Transverse colon (tissue), 4 donors: ENCODE data around the gene CYBB. TPM values are rescaled to one million over a fixed set of nuclear protein-coding genes. Genes with fewer than 3 reads are reported as not detected.

Experiments used
- DNase-seq: peaks from one replicate; pipeline ENCODE4 v3.0.0-alpha.2; 2019
- H3K27ac ChIP-seq, 4 donors: fragments of 200-600 bp; sonication (generic); 2 replicates each; pipeline ENCODE4 v1.5.1; 2016 to 2018; ENCODE audit warnings: inconsistent platforms in 4 of 4
- H3K27me3 ChIP-seq: fragments of 200-600 bp; sonication (generic); 2 replicates; pipeline ENCODE4 v1.5.1; 2017; ENCODE audit warnings: inconsistent platforms
- H3K36me3 ChIP-seq, 4 donors: fragments of 200-600 bp; sonication (generic); 2 replicates each; pipeline ENCODE4 v1.5.1; 2017 to 2019; ENCODE audit warnings: inconsistent platforms in 4 of 4
- H3K4me1 ChIP-seq, 4 donors: fragments of 200-600 bp; sonication (generic); 2 replicates each; pipeline ENCODE4 v1.5.1; 2017 to 2020; ENCODE audit warnings: inconsistent platforms in 4 of 4
- H3K4me3 ChIP-seq, 4 donors: fragments of 200-600 bp; sonication (generic); 1 replicate in 1 of 4; 2 replicates in 3 of 4; pipeline versions ENCODE4 v1.5.1 to v1.6.1; 2017 to 2019; ENCODE audit warnings: inconsistent platforms in 4 of 4
- H3K9me3 ChIP-seq, 2 donors: fragments of 200-600 bp; sonication (generic); 2 replicates each; pipeline ENCODE4 v1.5.1; 2017 to 2019; ENCODE audit warnings: inconsistent platforms in 2 of 2
- CTCF ChIP-seq, 5 experiments: fragments of 200-600 bp in 3 of 5; fragments of 450-650 bp in 2 of 5; sonication (generic) in 3 of 5; IDR thresholded peaks; 1 replicate in 2 of 5; 2 replicates in 3 of 5; pipeline ENCODE4 v1.5.1; 2016 to 2017; ENCODE audit warnings: antibody characterized with exemption in 5 of 5, inconsistent platforms in 3 of 5, mild to moderate bottlenecking in 2 of 5, moderate library complexity in 1 of 5
- EP300 ChIP-seq: sonication (generic); formaldehyde crosslinking; IDR thresholded peaks from one replicate; pipeline ENCODE4 v1.6.1; 2017; ENCODE audit warnings: antibody characterized with exemption, low read depth
- POLR2A ChIP-seq: fragments of 450-650 bp; IDR thresholded peaks from one replicate; pipeline ENCODE4 v1.6.1; 2016; ENCODE audit warnings: antibody characterized with exemption, mild to moderate bottlenecking, moderate library complexity
- POLR2AphosphoS5 ChIP-seq, 3 donors: sonication (generic); formaldehyde crosslinking; IDR thresholded peaks; one replicate each; pipeline ENCODE4 v1.6.1; 2016; ENCODE audit warnings: antibody characterized with exemption in 3 of 3
- WGBS, 2 donors: methylation state at CpG; one replicate each; pipeline ENCODE4 v1.1.5; 2018; ENCODE audit warnings: low coverage in 1 of 2; 5-methylcytosine and 5-hydroxymethylcytosine counted together
- in situ Hi-C, 4 donors: fragments of 200-750 bp; cut with MboI; loops; one replicate each; pipeline versions ENCODE4 v1.15.0 to v1.15.1; 2017; ENCODE audit warnings: low sequenced_read_pairs in 3 of 4, low pct_ligation_motif_present in 1 of 4, low pct_unique_long_range_greater_than_20kb in 1 of 4
- intact Hi-C: fragments of 100-400 bp; cut with DNase I; formaldehyde crosslinking; loops from one replicate; pipeline ENCODE4 v1.15.1; 2023; ENCODE audit warnings: low total_unique reads
- total RNA-seq, 4 donors: library from RNA; depleted of rRNA; stranded (reverse); fragments of >200 nt; gene quantifications; one replicate each; pipeline ENCODE4 v1.1.0, GENCODE V29; 2016

The CYBB gene
- total RNA-seq, 4 donors from 2014 or later: 3.8 to 21.7 (median 14.9) TPM

DNA sequence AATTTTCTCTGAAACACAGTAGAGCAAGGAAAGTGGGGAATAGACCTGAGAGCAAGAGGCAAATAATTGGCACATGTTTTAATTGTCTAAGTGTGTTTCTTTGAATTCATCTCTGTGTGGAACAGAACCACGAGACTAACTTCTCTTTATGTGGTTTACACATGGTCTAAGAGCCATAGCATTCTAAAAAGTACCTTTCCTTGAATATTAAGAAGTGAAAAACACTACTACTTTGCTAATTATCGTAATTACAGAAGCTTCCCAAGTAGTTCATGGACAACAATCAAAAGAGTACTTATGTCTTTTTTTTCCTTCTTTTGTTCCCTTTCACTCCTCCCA lies 2.9 kb upstream of the CYBB start:
- no peak for DNase-seq
- Histone ChIP-seq H3K4me3 (no peak overlapping the region), H3K9me3 (no peaks in the 10 kb centered on the region), H3K4me1 (no peaks in the 10 kb centered on the region), H3K27ac (no peak overlapping the region), H3K36me3 (no peaks in the 10 kb centered on the region), H3K27me3 (no peaks in the 10 kb centered on the region)
- intact Hi-C loops: no loop called here
- no peak for TF ChIP-seq POLR2AphosphoS5 (IDR thresholded peaks at IDR 0.05)
- no peak for TF ChIP-seq CTCF (IDR thresholded peaks at IDR 0.05)
- no peak for TF ChIP-seq EP300
- TF ChIP-seq POLR2A: no peak
- 45 to 100% methylated on average over 2 of the region's 2 CpGs for WGBS, 2 donors
- in situ Hi-C loops: no loop called here

GRCh38 chrX:37781081-37781480 lies 1.2 kb downstream of the CYBB start:
- Histone ChIP-seq H3K9me3 (no peaks in the 10 kb centered on the region), H3K4me3 (no peak overlapping the region), H3K27me3 (no peaks in the 10 kb centered on the region), H3K27ac (peak overlapping the region in 2 of 4 donors; percentile 34 to 50), H3K4me1 (no peaks in the 10 kb centered on the region), H3K36me3 (no peaks in the 10 kb centered on the region)
- 62 to 78% methylated on average over 4 of the region's 4 CpGs for WGBS, 2 donors
- in situ Hi-C loops (no loop called here), intact Hi-C loops (no loop called here)
- TF ChIP-seq CTCF (IDR thresholded peaks at IDR 0.05) (no peak), POLR2A (no peak), POLR2AphosphoS5 (IDR thresholded peaks at IDR 0.05) (no peak), EP300 (no peak)
- no peak for DNase-seq

- no peaks in the 10 kb centered on the region for H3K36me3 ChIP-seq
- TF ChIP-seq POLR2AphosphoS5 (IDR thresholded peaks at IDR 0.05) (no peak), CTCF (IDR thresholded peaks at IDR 0.05) (no peak), POLR2A (no peak), EP300 (no peak)
- no peaks in the 10 kb centered on the region for H3K4me1 ChIP-seq
- in situ Hi-C loops: no loop called here
- intact Hi-C loops: no loop called here
- no peak overlapping the region for H3K4me3 ChIP-seq
- no peaks in the 10 kb centered on the region for H3K27me3 ChIP-seq
- no peak for DNase-seq
- peak overlapping the region in 2 of 4 donors; percentile 34 to 50 for H3K27ac ChIP-seq
- H3K9me3 ChIP-seq: no peaks in the 10 kb centered on the region
- 48% methylated on average over 3 of the region's 3 CpGs; no CpG with 5 or more reads in 1 of the 2 donors for WGBS, 2 donors
Observed at GRCh38 chrX:37781814-37782213, 2.0 kb downstream of the CYBB start.

GRCh38 chrX:37782359-37782758 lies 2.5 kb downstream of the CYBB start:
- Histone ChIP-seq H3K36me3 (no peaks in the 10 kb centered on the region), H3K27me3 (no peaks in the 10 kb centered on the region), H3K9me3 (no peaks in the 10 kb centered on the region), H3K27ac (no peak overlapping the region), H3K4me1 (no peaks in the 10 kb centered on the region), H3K4me3 (no peak overlapping the region)
- DNase-seq: no peak
- TF ChIP-seq CTCF (IDR thresholded peaks at IDR 0.05) (no peak), POLR2A (no peak), POLR2AphosphoS5 (IDR thresholded peaks at IDR 0.05) (no peak), EP300 (no peak)
- 59% methylated on average over 1 of the region's 1 CpG; no CpG with 5 or more reads in 1 of the 2 donors for WGBS, 2 donors
- in situ Hi-C loops (no loop called here), intact Hi-C loops (no loop called here)
